Hepatocyte (in vitro differentiated cells): ENCODE data around the gene CRTC2.

Source experiments
- EZH2 ChIP-seq: fragments of 200-600 bp; sonication (generic); IDR thresholded peaks from 2 replicates; pipeline ENCODE4 v1.6.1; 2016; ENCODE audit warnings: antibody characterized with exemption, mild to moderate bottlenecking, borderline replicate concordance
- TF ChIP-seq, protein P1 (sequence below): fragments of 200-600 bp; sonication (generic); IDR thresholded peaks from 2 replicates; pipeline ENCODE4 v1.5.1; 2016; ENCODE audit warnings: antibody characterized with exemption, mild to moderate bottlenecking; ENCODE audit not compliant: poor library complexity

DNA sequence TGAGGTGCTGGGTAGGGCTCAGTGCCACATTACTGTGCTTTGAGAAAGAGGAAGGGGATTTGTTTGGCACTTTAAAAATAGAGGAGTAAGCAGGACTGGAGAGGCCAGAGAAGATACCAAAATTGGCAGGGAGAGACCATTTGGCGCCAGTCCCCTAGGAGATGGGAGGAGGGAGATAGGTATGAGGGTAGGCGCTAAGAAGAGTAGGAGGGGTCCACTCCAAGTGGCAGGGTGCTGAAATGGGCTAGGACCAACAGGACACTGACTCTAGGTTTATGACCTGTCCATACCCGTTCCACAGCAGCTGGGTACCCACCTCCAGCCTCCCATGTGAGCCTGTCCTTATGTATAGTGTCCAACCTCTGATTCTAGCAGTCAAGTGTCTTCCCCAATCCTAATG, 1.0 kb upstream of the CRTC2 start:
- TF ChIP-seq, protein P1, sequence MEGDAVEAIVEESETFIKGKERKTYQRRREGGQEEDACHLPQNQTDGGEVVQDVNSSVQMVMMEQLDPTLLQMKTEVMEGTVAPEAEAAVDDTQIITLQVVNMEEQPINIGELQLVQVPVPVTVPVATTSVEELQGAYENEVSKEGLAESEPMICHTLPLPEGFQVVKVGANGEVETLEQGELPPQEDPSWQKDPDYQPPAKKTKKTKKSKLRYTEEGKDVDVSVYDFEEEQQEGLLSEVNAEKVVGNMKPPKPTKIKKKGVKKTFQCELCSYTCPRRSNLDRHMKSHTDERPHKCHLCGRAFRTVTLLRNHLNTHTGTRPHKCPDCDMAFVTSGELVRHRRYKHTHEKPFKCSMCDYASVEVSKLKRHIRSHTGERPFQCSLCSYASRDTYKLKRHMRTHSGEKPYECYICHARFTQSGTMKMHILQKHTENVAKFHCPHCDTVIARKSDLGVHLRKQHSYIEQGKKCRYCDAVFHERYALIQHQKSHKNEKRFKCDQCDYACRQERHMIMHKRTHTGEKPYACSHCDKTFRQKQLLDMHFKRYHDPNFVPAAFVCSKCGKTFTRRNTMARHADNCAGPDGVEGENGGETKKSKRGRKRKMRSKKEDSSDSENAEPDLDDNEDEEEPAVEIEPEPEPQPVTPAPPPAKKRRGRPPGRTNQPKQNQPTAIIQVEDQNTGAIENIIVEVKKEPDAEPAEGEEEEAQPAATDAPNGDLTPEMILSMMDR: no peak
- TF ChIP-seq EZH2: no peak
